ENCODE data around the gene NCOA5.
A peak's percentile ranks its signal among the peaks of the same experiment; 100 is the strongest.

Gene NCOA5

GRCh38 chr20:46023148-46023484 lies 66.6 kb downstream of the NCOA5 start:
- no peak for TF ChIP-seq CTCF (IDR thresholded peaks at IDR 0.05; ENCODE audit: insufficient read depth, low read length, missing control alignments)
- H3K4me3 ChIP-seq (ENCODE audit: low read depth, low read length): no peak overlapping the region
- CTCF ChIA-PET: interaction anchor here (0.8 to 3.7 kb wide), 14 partner anchors 9 to 415 kb away, joined by 3 to 40 read pairs (median 5); partner anchors contain the start of gene CD40
- POLR2A ChIA-PET: no interaction called here
- no peak for DNase-seq (ENCODE audit: low read depth, low spot score)

- CTCF ChIA-PET: interaction anchor here (0.7 to 3.7 kb wide), 15 partner anchors 8 to 416 kb away, joined by 3 to 40 read pairs (median 4); partner anchors contain the start of gene CD40
- peak overlapping the region; percentile 18; the same call in 1 of the 2 replicates for H3K4me3 ChIP-seq (ENCODE audit: low read depth, low read length)
- POLR2A ChIA-PET: no interaction called here
These were observed 67.2 kb downstream of the NCOA5 start for GRCh38 chr20:46022411-46023147.

GRCh38 chr20:46021361-46022359 lies 68.1 kb downstream of the NCOA5 start:
- peak overlapping the region; percentile 51 for H3K4me3 ChIP-seq (ENCODE audit: low read depth, low read length)
- no peak for TF ChIP-seq CTCF (IDR thresholded peaks at IDR 0.05; ENCODE audit: insufficient read depth, low read length, missing control alignments)
- POLR2A ChIA-PET: no interaction called here
- CTCF ChIA-PET: interaction anchor here (0.7 to 3.7 kb wide), 11 partner anchors 8 to 417 kb away, joined by 3 to 40 read pairs (median 4); partner anchors contain the start of gene CD40
- no peak for DNase-seq (ENCODE audit: low read depth, low spot score)

More at GRCh38 chr20:46022411-46023147, 67.2 kb downstream of the NCOA5 start:
- peak; percentile 71 for TF ChIP-seq CTCF (IDR thresholded peaks at IDR 0.05; ENCODE audit: insufficient read depth, low read length, missing control alignments)
- no peak for DNase-seq (ENCODE audit: low read depth, low spot score)

GRCh38 chr20:46020555-46020954 lies 69.2 kb downstream of the NCOA5 start:
- no peak overlapping the region for H3K4me3 ChIP-seq (ENCODE audit: low read depth, low read length)
- DNase-seq (ENCODE audit: low read depth, low spot score): no peak
- TF ChIP-seq CTCF (IDR thresholded peaks at IDR 0.05; ENCODE audit: insufficient read depth, low read length, missing control alignments): no peak
- POLR2A ChIA-PET: no interaction called here
- CTCF ChIA-PET: interaction anchor here (1.0 to 1.3 kb wide), 2 partner anchors 9 to 34 kb away, joined by 3 read pairs; no protein-coding TSS in a partner anchor

GRCh38 chr20:46018611-46019010 lies 71.2 kb downstream of the NCOA5 start:
- H3K4me3 ChIP-seq (ENCODE audit: low read depth, low read length): no peak overlapping the region
- no peak for TF ChIP-seq CTCF (IDR thresholded peaks at IDR 0.05; ENCODE audit: insufficient read depth, low read length, missing control alignments)
- POLR2A ChIA-PET: no interaction called here
- CTCF ChIA-PET: interaction anchor here (1.0 to 1.2 kb wide), 2 partner anchors 33 to 248 kb away, joined by 3 read pairs; no protein-coding TSS in a partner anchor
- no peak for DNase-seq (ENCODE audit: low read depth, low spot score)

Measured in AG04449 (cell line).